ENCODE results near the gene DYNC1H1.

DNA sequence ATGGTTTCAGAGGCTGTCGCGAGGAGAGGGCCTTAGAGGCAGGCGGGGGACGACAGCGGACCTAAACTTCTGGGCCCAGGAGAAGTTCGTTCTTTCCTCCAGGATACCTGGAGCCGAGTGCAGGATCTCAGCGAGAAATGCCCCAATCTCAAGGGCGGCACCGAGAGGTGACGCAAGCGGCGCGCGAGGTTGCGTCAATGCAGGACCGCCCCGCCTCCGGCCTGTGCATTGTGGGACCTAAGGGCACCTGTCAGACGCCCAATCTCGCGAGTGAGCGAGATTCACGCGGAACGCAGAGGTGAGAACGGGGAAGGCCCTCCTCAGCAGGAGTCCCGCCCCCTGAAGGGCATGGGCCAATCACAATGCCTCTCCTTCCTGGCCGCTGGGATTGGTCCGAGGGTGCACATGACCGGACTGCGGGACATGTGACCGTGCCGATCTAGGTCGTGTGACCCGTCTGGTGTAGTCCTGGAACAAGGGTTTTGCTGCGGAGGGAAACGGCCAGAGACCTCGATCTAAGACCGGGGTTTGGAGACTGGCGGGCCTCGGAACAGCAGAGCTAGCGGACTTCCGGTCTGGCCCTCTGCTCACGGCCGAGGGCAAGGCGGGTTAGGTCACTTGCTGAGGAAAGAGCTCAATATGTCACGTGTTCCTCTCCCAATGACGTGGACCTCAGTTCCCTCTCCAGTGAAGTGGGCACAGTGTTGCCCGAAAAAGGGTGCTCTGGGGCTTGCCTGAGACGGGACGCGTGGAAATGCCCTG lies 16.3 kb upstream of the DYNC1H1 start:
- TF ChIP-seq, protein P1, sequence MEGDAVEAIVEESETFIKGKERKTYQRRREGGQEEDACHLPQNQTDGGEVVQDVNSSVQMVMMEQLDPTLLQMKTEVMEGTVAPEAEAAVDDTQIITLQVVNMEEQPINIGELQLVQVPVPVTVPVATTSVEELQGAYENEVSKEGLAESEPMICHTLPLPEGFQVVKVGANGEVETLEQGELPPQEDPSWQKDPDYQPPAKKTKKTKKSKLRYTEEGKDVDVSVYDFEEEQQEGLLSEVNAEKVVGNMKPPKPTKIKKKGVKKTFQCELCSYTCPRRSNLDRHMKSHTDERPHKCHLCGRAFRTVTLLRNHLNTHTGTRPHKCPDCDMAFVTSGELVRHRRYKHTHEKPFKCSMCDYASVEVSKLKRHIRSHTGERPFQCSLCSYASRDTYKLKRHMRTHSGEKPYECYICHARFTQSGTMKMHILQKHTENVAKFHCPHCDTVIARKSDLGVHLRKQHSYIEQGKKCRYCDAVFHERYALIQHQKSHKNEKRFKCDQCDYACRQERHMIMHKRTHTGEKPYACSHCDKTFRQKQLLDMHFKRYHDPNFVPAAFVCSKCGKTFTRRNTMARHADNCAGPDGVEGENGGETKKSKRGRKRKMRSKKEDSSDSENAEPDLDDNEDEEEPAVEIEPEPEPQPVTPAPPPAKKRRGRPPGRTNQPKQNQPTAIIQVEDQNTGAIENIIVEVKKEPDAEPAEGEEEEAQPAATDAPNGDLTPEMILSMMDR (IDR thresholded peaks at IDR 0.05; ENCODE audit: insufficient read depth, low read depth, low read length): no peak
- no peak for TF ChIP-seq EZH2 (IDR thresholded peaks at IDR 0.05; ENCODE audit: insufficient read depth, low read length)

Measured in astrocyte (in vitro differentiated cells and primary cell).